ENCODE results near the gene NUCB1. TPM values are rescaled to one million over a fixed set of nuclear protein-coding genes. Genes with fewer than 3 reads are reported as not detected.

Gene NUCB1
- total RNA-seq, 1 donor from 2014 or later = 164 TPM

- H3K79me2 ChIP-seq (ENCODE audit: insufficient read depth, low read length) = peaks cover 35% of the 10 kb centered on the region
- TF ChIP-seq CTCF (IDR thresholded peaks at IDR 0.05; ENCODE audit: insufficient read depth, low read depth, low read length) = no peak
- TF ChIP-seq EZH2 (IDR thresholded peaks at IDR 0.05; ENCODE audit: insufficient read depth, low read length) = no peak
- peak overlapping the region; percentile 91 for H3K27ac ChIP-seq (ENCODE audit: low read depth, low read length)
- H3K36me3 ChIP-seq (ENCODE audit: insufficient read depth, low read length) = peaks cover 5% of the 10 kb centered on the region
- peak overlapping the region; percentile 96 for H3K9ac ChIP-seq (ENCODE audit: low read length)
- no peaks in the 10 kb centered on the region for H3K27me3 Mint-ChIP-seq (ENCODE audit: low read depth, unreplicated experiment)
- H3K4me3 Mint-ChIP-seq (ENCODE audit: unreplicated experiment) = peak overlapping the region; percentile 93
- peak overlapping the region; percentile 98 for H3K4me2 ChIP-seq (ENCODE audit: low read length)
- H4K20me1 ChIP-seq (ENCODE audit: insufficient read depth, low read length) = no peaks in the 10 kb centered on the region
- H3K9me3 Mint-ChIP-seq (ENCODE audit: unreplicated experiment) = peaks cover 3% of the 10 kb centered on the region
- peak overlapping the region; percentile 81 for H2AFZ ChIP-seq (ENCODE audit: low read depth, low read length)
- peaks cover 16% of the 10 kb centered on the region for H3K36me3 Mint-ChIP-seq (ENCODE audit: low read depth, unreplicated experiment)
- H3K4me1 ChIP-seq (ENCODE audit: insufficient read depth, low read length) = peaks cover 12% of the 10 kb centered on the region
- H3K4me3 ChIP-seq (ENCODE audit: insufficient read depth, low read depth, low read length) = peak overlapping the region; percentile 83
- H3K4me1 Mint-ChIP-seq (ENCODE audit: low read depth, unreplicated experiment) = peaks cover 19% of the 10 kb centered on the region
- H3K9me3 ChIP-seq (ENCODE audit: insufficient read depth, low read depth, low read length) = no peaks in the 10 kb centered on the region
- no peaks in the 10 kb centered on the region for H3K27me3 ChIP-seq (ENCODE audit: insufficient read depth, low read length)
- DNase-seq (ENCODE audit: low read depth) (no peak), FAIRE-seq (no peak)
- H3K27ac Mint-ChIP-seq (ENCODE audit: unreplicated experiment) = peak overlapping the region; percentile 96
Observed at GRCh38 chr19:48955308-48955958, 55.3 kb downstream of the NUCB1 start.

- Mint-ChIP-seq H3K27me3 (ENCODE audit: low read depth, unreplicated experiment) (no peaks in the 10 kb centered on the region), H3K4me3 (ENCODE audit: unreplicated experiment) (peak overlapping the region; percentile 27), H3K36me3 (ENCODE audit: low read depth, unreplicated experiment) (peaks cover 17% of the 10 kb centered on the region), H3K4me1 (ENCODE audit: low read depth, unreplicated experiment) (peaks cover 24% of the 10 kb centered on the region), H3K27ac (ENCODE audit: unreplicated experiment) (no peak overlapping the region), H3K9me3 (ENCODE audit: unreplicated experiment) (no peaks in the 10 kb centered on the region)
- Histone ChIP-seq H2AFZ (ENCODE audit: low read depth, low read length) (no peak overlapping the region), H3K79me2 (ENCODE audit: insufficient read depth, low read length) (peaks cover 35% of the 10 kb centered on the region), H4K20me1 (ENCODE audit: insufficient read depth, low read length) (no peaks in the 10 kb centered on the region), H3K9me3 (ENCODE audit: insufficient read depth, low read depth, low read length) (no peaks in the 10 kb centered on the region), H3K27ac (ENCODE audit: low read depth, low read length) (no peak overlapping the region), H3K36me3 (ENCODE audit: insufficient read depth, low read length) (peaks cover 7% of the 10 kb centered on the region), H3K4me3 (ENCODE audit: insufficient read depth, low read depth, low read length) (no peak overlapping the region), H3K27me3 (ENCODE audit: insufficient read depth, low read length) (no peaks in the 10 kb centered on the region), H3K9ac (ENCODE audit: low read length) (no peak overlapping the region), H3K4me2 (ENCODE audit: low read length) (no peak overlapping the region), H3K4me1 (ENCODE audit: insufficient read depth, low read length) (peaks cover 20% of the 10 kb centered on the region)
- TF ChIP-seq CTCF (IDR thresholded peaks at IDR 0.05; ENCODE audit: insufficient read depth, low read depth, low read length) = no peak
- no peak for TF ChIP-seq EZH2 (IDR thresholded peaks at IDR 0.05; ENCODE audit: insufficient read depth, low read length)
- DNase-seq (ENCODE audit: low read depth) (no peak), FAIRE-seq (no peak)
Observed at GRCh38 chr19:48958006-48958405, 57.9 kb downstream of the NUCB1 start.
